SK-N-MC (cell line): ENCODE measurements around the gene ZNF423.

ENCODE experiments used
- DNase-seq: peaks from one replicate; pipeline ENCODE4 v3.0.0-alpha.2; 2011; ENCODE audit warnings: low read depth, low spot score
- H3K27ac ChIP-seq: fragments of 200-600 bp; sonication (generic); 2 replicates; pipeline ENCODE4 v1.5.1; 2016; ENCODE audit warnings: mixed run types
- H3K36me3 ChIP-seq: fragments of 200-600 bp; sonication (generic); 2 replicates; pipeline ENCODE4 v1.6.1; 2017; ENCODE audit warnings: antibody characterized with exemption, low read length, mixed read lengths; ENCODE audit not compliant: insufficient read depth
- H3K4me3 ChIP-seq: fragments of 200-600 bp; sonication (generic); 2 replicates; pipeline ENCODE4 v1.5.1; 2016
- H3K9ac ChIP-seq: fragments of 200-600 bp; sonication (generic); 2 replicates; pipeline ENCODE4 v1.8.0; 2017; ENCODE audit warnings: mixed run types, mixed read lengths; ENCODE audit not compliant: insufficient read length
- H3K9me3 ChIP-seq: fragments of 200-600 bp; sonication (generic); 2 replicates; pipeline ENCODE4 v1.6.1; 2017; ENCODE audit warnings: low read depth, mild to moderate bottlenecking, antibody characterized with exemption, low read length, moderate library complexity, mixed read lengths
- EZH2 ChIP-seq: fragments of 200-600 bp; sonication (generic); IDR thresholded peaks from one replicate; pipeline ENCODE4 v1.6.1; 2017; ENCODE audit warnings: antibody characterized with exemption
- FOXP2 ChIP-seq: optimal IDR thresholded peaks from 2 replicates; pipeline ENCODE3; 2011; ENCODE audit warnings: mild to moderate bottlenecking, moderate library complexity; ENCODE audit not compliant: insufficient read depth; ENCODE audit errors: extremely low read length, control extremely low read depth
- POLR2AphosphoS5 ChIP-seq: IDR thresholded peaks from 2 replicates; pipeline ENCODE4 v1.6.1; 2012; ENCODE audit warnings: mild to moderate bottlenecking, low read depth, low read length, borderline replicate concordance

ZNF423 gene

GRCh38 chr16:49470513-49470991, 385.4 kb downstream of the ZNF423 start:
- no peak for DNase-seq
- Histone ChIP-seq H3K27ac (no peak overlapping the region), H3K36me3 (no peaks in the 10 kb centered on the region), H3K9me3 (no peaks in the 10 kb centered on the region), H3K4me3 (no peak overlapping the region), H3K9ac (no peak overlapping the region)
- TF ChIP-seq EZH2 (no peak), POLR2AphosphoS5 (no peak), FOXP2 (no peak)

- no peaks in the 10 kb centered on the region for H3K36me3 ChIP-seq
- no peaks in the 10 kb centered on the region for H3K9me3 ChIP-seq
- H3K27ac ChIP-seq, result no peak overlapping the region
- no peak overlapping the region for H3K4me3 ChIP-seq
- TF ChIP-seq POLR2AphosphoS5, result no peak
- no peak for TF ChIP-seq EZH2
- no peak for TF ChIP-seq FOXP2
- no peak for DNase-seq
- no peak overlapping the region for H3K9ac ChIP-seq
Observed at GRCh38 chr16:49469930-49470451, 385.9 kb downstream of the ZNF423 start.

DNA sequence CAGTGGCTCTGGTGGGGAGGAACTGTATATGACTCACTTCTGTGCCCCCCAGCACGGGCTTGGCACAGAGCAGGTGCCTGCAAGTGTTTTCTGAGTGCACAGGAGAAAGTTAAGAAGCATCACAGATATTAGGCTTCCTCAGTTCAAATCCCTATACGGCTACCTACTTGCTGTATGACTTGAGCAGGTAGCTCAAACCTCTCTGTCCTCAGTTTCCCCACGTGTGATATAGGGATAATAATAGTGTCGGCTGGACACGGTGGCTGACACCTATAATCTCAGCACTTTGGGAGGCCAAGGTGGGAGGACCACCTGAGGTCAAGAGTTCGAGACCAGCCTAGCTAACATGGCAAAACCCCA, 386.6 kb downstream of the ZNF423 start:
- H3K27ac ChIP-seq, result no peak overlapping the region
- TF ChIP-seq FOXP2 (no peak), POLR2AphosphoS5 (no peak), EZH2 (no peak)

GRCh38 chr16:49468611-49469310, 387.2 kb downstream of the ZNF423 start:
- no peak overlapping the region for H3K9ac ChIP-seq
- H3K27ac ChIP-seq, result no peak overlapping the region
- H3K9me3 ChIP-seq, result no peaks in the 10 kb centered on the region
- no peaks in the 10 kb centered on the region for H3K36me3 ChIP-seq
- no peak for DNase-seq
- H3K4me3 ChIP-seq, result no peak overlapping the region
- no peak for TF ChIP-seq EZH2
- no peak for TF ChIP-seq POLR2AphosphoS5
- TF ChIP-seq FOXP2, result no peak

More for the DNA sequence above, 386.6 kb downstream of the ZNF423 start:
- no peak overlapping the region for H3K4me3 ChIP-seq
- no peak for DNase-seq
- no peaks in the 10 kb centered on the region for H3K9me3 ChIP-seq
- H3K9ac ChIP-seq, result no peak overlapping the region
- no peaks in the 10 kb centered on the region for H3K36me3 ChIP-seq

- no peaks in the 10 kb centered on the region for H3K36me3 ChIP-seq
- DNase-seq, result no peak
- TF ChIP-seq POLR2AphosphoS5, result no peak
- TF ChIP-seq FOXP2, result no peak
- no peak for TF ChIP-seq EZH2
- no peak overlapping the region for H3K27ac ChIP-seq
- H3K9ac ChIP-seq, result no peak overlapping the region
- H3K9me3 ChIP-seq, result no peaks in the 10 kb centered on the region
- H3K4me3 ChIP-seq, result no peak overlapping the region
Observed at GRCh38 chr16:49467540-49468372, 388.2 kb downstream of the ZNF423 start.

DNA sequence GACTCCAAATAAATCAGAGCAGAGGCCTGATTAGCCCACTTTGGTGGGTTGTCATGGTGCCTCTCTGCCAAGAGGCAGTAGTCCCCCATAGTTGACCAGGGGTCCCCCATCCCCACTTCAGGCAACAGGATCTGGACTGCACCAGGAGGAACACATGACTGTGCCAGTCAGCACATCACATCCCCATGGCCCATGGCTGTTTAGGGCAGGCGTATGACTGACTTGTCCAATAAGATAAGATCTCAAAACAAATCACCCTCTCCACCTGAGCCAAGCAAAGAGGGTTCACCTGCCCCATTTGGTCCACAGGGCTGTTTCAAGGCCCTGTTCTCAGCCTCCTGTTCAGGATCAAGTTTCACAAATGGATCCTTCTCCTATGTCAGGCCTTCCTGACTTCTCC, 389.0 kb downstream of the ZNF423 start:
- H3K36me3 ChIP-seq, result no peaks in the 10 kb centered on the region
- H3K4me3 ChIP-seq, result no peak overlapping the region
- no peak overlapping the region for H3K9ac ChIP-seq
- H3K9me3 ChIP-seq, result no peaks in the 10 kb centered on the region
- TF ChIP-seq POLR2AphosphoS5, result no peak
- TF ChIP-seq FOXP2, result no peak
- TF ChIP-seq EZH2, result no peak
- DNase-seq, result no peak
- no peak overlapping the region for H3K27ac ChIP-seq

GRCh38 chr16:49466529-49466831, 389.4 kb downstream of the ZNF423 start:
- Histone ChIP-seq H3K4me3 (no peak overlapping the region), H3K9me3 (no peaks in the 10 kb centered on the region), H3K27ac (no peak overlapping the region), H3K9ac (no peak overlapping the region), H3K36me3 (no peaks in the 10 kb centered on the region)
- no peak for DNase-seq
- no peak for TF ChIP-seq POLR2AphosphoS5
- TF ChIP-seq EZH2, result no peak
- no peak for TF ChIP-seq FOXP2

DNA sequence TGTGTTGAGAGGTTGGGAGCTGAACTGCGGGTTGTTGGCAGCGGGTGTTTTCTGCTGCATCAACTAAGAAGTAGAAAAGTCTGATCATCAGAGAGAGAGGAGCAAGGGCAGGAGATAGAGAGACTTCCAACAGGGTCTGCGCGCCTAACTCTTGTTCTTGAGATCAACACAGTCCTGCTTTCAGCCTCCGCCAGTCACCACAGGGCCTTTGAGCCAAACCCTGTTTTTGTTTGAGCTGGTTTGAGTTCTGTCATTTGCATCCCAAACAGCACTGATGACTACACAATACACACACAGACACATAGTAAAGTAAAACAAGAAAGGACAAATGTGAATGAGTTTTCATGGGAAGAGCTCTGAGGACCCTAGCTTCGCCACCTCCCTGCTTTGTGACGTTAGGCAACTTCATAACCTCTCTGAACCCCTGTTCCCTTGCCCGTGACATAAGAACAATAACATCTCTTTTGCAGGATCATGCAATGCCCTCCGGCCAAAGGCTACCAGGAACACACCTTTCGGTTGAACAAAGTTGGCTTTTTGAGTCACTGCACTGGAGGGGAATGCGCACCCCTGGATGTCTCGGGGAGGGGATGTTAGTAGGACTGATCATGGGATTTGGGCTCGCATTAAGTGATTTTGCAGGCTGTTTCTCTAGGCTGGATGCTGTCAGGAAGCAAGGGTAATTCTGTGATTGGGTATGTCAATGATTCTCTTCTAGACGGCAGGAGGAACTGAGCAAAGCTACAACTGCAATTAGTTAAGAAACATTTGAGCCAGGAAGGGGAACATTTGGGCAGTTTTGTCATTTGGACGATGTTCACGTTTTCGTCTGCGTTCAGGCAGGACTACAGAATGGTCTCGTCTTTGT, 390.0 kb downstream of the ZNF423 start:
- no peaks in the 10 kb centered on the region for H3K9me3 ChIP-seq
- H3K4me3 ChIP-seq, result no peak overlapping the region
- H3K36me3 ChIP-seq, result no peaks in the 10 kb centered on the region
- H3K9ac ChIP-seq, result no peak overlapping the region
- TF ChIP-seq EZH2, result no peak
- no peak for TF ChIP-seq POLR2AphosphoS5
- TF ChIP-seq FOXP2, result no peak
- DNase-seq, result no peak
- no peak overlapping the region for H3K27ac ChIP-seq
